ENCODE results near the gene WDR72. TPM values are rescaled to one million over a fixed set of nuclear protein-coding genes. Genes with fewer than 3 reads are reported as not detected.
"Not testable (repeated sequence)": the region's sequence is repeated elsewhere in the genome, so short reads cannot be mapped to it uniquely, and the experiment has no call there.

Gene WDR72
- total RNA-seq, 2 donors from 2014 or later: 5.4 to 9.2 TPM

DNA sequence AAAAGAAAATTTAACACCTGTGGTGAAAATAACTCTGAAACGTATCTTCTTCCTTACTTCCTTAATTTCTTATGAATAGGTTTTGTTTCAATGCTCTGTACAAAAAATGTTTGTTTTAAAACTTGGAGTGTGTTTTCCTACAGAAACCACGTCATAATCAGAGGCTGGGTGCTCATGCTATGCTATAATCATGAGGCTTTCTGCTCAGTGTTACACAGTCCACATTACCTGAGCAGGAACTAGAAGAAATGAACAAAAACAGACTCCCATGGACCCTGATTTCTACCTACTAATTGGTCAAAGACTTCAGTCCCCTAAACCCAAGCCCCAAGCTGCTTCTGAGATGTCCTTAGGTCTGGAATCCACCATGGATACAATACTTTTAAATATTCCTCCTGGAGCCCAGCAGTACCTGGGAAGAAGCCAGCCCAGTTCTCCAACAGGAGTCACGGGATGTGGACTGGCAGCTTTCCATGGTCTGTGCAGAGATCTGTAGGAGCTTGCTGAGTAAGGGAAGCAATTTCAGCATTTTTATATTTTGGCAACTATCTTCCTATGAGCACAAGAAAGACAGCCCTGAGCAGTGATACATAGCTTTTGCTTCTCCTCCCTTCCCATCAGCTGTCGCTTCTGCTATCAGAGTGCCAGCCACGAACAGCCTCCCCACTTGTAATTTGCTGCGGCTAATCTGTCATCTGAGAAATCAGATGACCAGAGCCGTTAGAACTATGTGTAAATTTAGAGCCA, 65.6 kb downstream of the WDR72 start:
- ATAC-seq: peak; percentile 79
- H3K9me3 ChIP-seq: no peaks in the 10 kb centered on the region
- TF ChIP-seq POLR2A (IDR thresholded peaks at IDR 0.05): no peak
- TF ChIP-seq, protein P1, sequence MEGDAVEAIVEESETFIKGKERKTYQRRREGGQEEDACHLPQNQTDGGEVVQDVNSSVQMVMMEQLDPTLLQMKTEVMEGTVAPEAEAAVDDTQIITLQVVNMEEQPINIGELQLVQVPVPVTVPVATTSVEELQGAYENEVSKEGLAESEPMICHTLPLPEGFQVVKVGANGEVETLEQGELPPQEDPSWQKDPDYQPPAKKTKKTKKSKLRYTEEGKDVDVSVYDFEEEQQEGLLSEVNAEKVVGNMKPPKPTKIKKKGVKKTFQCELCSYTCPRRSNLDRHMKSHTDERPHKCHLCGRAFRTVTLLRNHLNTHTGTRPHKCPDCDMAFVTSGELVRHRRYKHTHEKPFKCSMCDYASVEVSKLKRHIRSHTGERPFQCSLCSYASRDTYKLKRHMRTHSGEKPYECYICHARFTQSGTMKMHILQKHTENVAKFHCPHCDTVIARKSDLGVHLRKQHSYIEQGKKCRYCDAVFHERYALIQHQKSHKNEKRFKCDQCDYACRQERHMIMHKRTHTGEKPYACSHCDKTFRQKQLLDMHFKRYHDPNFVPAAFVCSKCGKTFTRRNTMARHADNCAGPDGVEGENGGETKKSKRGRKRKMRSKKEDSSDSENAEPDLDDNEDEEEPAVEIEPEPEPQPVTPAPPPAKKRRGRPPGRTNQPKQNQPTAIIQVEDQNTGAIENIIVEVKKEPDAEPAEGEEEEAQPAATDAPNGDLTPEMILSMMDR (IDR thresholded peaks at IDR 0.05): no peak
- WGBS, 2 donors: 7 to 13% methylated on average over 7 of the region's 7 CpGs
- no peak overlapping the region for H3K4me3 ChIP-seq
- peak overlapping the region in 3 of 4 donors; percentile 47 to 59 (median 58) for H3K27ac ChIP-seq
- H3K36me3 ChIP-seq (replicated peaks in 1 of 2; ENCODE audit: insufficient read depth in 1 of 2, low read depth in 2 of 2): no peaks in the 10 kb centered on the region
- intact Hi-C loops (cut with DNase I): no loop called here
- no peaks in the 10 kb centered on the region for H3K27me3 ChIP-seq
- peaks cover 22% of the 10 kb centered on the region for H3K4me1 ChIP-seq
- DNase-seq: peak; percentile 72 to 90 (median 86)

DNA sequence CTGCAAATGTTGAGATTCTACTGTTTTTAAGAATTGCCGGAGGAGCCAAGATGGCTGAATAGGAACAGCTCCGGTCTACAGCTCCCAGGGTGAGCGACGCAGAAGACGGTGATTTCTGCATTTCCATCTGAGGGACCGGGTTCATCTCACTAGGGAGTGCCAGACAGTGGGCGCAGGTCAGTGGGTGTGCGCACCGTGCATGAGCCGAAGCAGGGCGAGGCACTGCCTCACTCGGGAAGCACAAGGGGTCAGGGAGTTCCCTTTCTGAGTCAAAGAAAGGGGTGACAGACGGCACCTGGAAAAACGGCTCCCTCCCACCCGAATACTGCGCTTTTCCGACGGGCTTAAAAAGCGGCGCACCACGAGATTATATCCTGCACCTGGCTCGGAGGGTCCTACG, 75.3 kb downstream of the WDR72 start:
- H3K36me3 ChIP-seq (replicated peaks in 1 of 2; ENCODE audit: insufficient read depth in 1 of 2, low read depth in 2 of 2); DNase-seq; H3K27ac ChIP-seq; H3K4me1 ChIP-seq; ATAC-seq; H3K9me3 ChIP-seq; H3K27me3 ChIP-seq; intact Hi-C loops (cut with DNase I); H3K4me3 ChIP-seq: not testable (repeated sequence)
- 87 to 89% methylated on average over 23 of the region's 23 CpGs for WGBS, 2 donors

DNA sequence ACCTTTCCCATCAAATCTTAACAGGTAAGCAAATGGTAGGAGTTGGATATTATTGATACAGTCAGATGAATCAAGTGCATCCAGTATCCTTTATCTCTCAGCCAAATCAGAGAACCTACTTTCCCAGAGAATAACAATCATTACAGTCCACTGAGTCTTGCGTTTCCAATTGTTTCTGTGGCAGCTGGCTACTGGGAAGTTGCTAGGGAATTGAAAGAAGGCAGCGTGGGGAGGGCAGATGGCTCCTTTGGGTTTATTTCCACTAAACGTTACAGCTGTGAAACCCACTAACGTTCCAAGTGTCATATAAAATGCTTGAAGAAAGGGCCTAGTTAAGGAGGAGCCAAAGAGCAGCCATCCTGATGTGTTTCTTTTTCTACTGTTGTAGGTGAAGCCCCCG, 78.4 kb downstream of the WDR72 start:
- Histone ChIP-seq H3K4me1 (no peaks in the 10 kb centered on the region), H3K9me3 (no peaks in the 10 kb centered on the region), H3K36me3 (replicated peaks in 1 of 2; ENCODE audit: insufficient read depth in 1 of 2, low read depth in 2 of 2) (no peaks in the 10 kb centered on the region), H3K27me3 (no peaks in the 10 kb centered on the region), H3K27ac (no peak overlapping the region), H3K4me3 (no peak overlapping the region)
- WGBS, 2 donors: 82 to 92% methylated on average over 5 of the region's 5 CpGs
- no peak for TF ChIP-seq POLR2A (IDR thresholded peaks at IDR 0.05)
- TF ChIP-seq, protein P1 (IDR thresholded peaks at IDR 0.05): no peak
- intact Hi-C loops (cut with DNase I): no loop called here
- no peak for DNase-seq
- no peak for ATAC-seq

DNA sequence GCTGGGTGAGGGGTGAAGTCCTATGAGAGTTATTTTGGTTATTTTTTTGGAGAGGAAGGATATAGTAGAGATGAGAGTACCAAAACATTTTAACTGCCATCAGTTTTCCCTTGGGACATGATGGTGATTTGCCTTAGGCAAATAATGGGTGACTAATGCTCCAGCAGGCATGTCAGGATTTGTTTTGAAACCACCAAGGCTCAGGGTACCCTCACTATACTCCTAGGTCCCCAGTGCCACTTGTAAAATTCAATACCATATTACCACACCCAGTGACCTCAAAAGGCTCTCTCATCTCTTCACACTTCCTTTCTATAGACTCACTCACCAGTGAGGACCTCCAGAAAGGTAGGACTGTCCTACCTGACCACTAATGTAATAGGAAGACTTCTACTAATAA, 83.6 kb downstream of the WDR72 start:
- no peaks in the 10 kb centered on the region for H3K9me3 ChIP-seq
- H3K27me3 ChIP-seq: no peaks in the 10 kb centered on the region
- DNase-seq: no peak
- H3K27ac ChIP-seq: no peak overlapping the region
- intact Hi-C loops (cut with DNase I): no loop called here
- H3K4me3 ChIP-seq: no peak overlapping the region
- H3K4me1 ChIP-seq: no peaks in the 10 kb centered on the region
- H3K36me3 ChIP-seq (replicated peaks in 1 of 2; ENCODE audit: insufficient read depth in 1 of 2, low read depth in 2 of 2): no peaks in the 10 kb centered on the region
- no peak for ATAC-seq
- TF ChIP-seq, protein P1 (IDR thresholded peaks at IDR 0.05): no peak
- TF ChIP-seq POLR2A (IDR thresholded peaks at IDR 0.05): no peak

DNA sequence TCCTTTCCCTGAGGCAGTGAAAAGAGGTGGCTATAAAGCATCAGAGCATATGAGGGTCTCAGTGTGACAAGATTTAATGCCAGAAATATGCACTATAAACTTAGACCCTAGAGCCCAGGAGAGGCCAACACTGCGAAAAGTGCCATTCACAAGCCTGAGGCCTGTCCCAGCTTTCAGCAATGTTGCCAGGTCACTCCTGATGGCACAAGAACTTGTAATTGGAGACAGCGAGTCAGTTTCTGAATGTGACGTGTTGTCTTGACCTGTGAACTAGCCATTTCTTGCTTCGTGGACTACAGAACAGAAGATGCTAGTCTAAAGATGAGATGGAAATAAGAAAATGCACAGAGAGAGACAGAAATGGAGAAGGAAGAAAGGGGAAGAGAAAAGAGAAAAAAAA, 87.9 kb downstream of the WDR72 start:
- 77 to 83% methylated on average over 4 of the region's 4 CpGs for WGBS, 2 donors
- no peaks in the 10 kb centered on the region for H3K9me3 ChIP-seq
- TF ChIP-seq, protein P1 (IDR thresholded peaks at IDR 0.05): no peak
- no peak for TF ChIP-seq POLR2A (IDR thresholded peaks at IDR 0.05)
- no peaks in the 10 kb centered on the region for H3K27me3 ChIP-seq
- H3K4me1 ChIP-seq: no peaks in the 10 kb centered on the region
- no peaks in the 10 kb centered on the region for H3K36me3 ChIP-seq (replicated peaks in 1 of 2; ENCODE audit: insufficient read depth in 1 of 2, low read depth in 2 of 2)
- H3K4me3 ChIP-seq: no peak overlapping the region
- no peak for DNase-seq
- ATAC-seq: no peak
- no peak overlapping the region for H3K27ac ChIP-seq
- intact Hi-C loops (cut with DNase I): no loop called here

All from body of pancreas (tissue), 4 donors.